IMR-90 (cell line): ENCODE results near the gene RAB11FIP3. TPM values are rescaled to one million over a fixed set of nuclear protein-coding genes. Genes with fewer than 3 reads are reported as not detected.

Source experiments
- ATAC-seq: fragments of 200-7000 bp; cut with Tn5 transposase; 2 replicates; pipeline ENCODE4 v1.9.1; 2020; ENCODE audit warnings: low read depth, mild to moderate bottlenecking, moderate library complexity
- BruUV-seq: library from RNA; stranded (reverse); fragments of 400-500 nt; replicated peaks from 2 replicates; lab custom pipeline; 2021; lab: Mats Ljungman, UMichigan
- CTCF ChIA-PET: fragments of 300-600 bp; formaldehyde crosslinking; extraction: SDS; loops from one replicate; lab custom pipeline; 2021; ENCODE audit warnings: antibody characterized with exemption; lab: Yijun Ruan, JAX
- POLR2A ChIA-PET: fragments of 300-600 bp; sonication (Branson Sonifier 250); formaldehyde crosslinking; loops from one replicate; lab custom pipeline; 2022; ENCODE audit warnings: antibody characterized with exemption; ENCODE audit not compliant: unreplicated experiment; lab: Charles Lee
- DNase-seq: peaks from one replicate; pipeline ENCODE4 v3.0.0; 2013
- H2AFZ ChIP-seq: replicated peaks from 2 replicates; pipeline ENCODE3; 2013; ENCODE audit warnings: low read length, mild to moderate bottlenecking; ENCODE audit not compliant: poor library complexity
- H2AK5ac ChIP-seq: 2 replicates; pipeline ENCODE4 v1.6.1; 2013; ENCODE audit warnings: low read depth, low read length, inconsistent platforms
- H2AK9ac ChIP-seq: replicated peaks from 2 replicates; pipeline ENCODE3; 2013; ENCODE audit warnings: mild to moderate bottlenecking, low read depth, low read length, moderate library complexity; ENCODE audit not compliant: poor library complexity
- H2BK120ac ChIP-seq: 2 replicates; pipeline ENCODE4 v1.6.1; 2013; ENCODE audit warnings: low read depth, low read length, inconsistent platforms
- H2BK15ac ChIP-seq: 3 replicates; pipeline ENCODE4 v1.6.1; 2013; ENCODE audit warnings: low read depth, low read length, inconsistent platforms
- H2BK20ac ChIP-seq: 2 replicates; pipeline ENCODE4 v1.6.1; 2013; ENCODE audit warnings: low read depth, mild to moderate bottlenecking, inconsistent platforms, low read length, moderate library complexity
- H2BK5ac ChIP-seq: 2 replicates; pipeline ENCODE4 v1.6.1; 2013; ENCODE audit warnings: mild to moderate bottlenecking, low read depth, low read length, inconsistent platforms; ENCODE audit not compliant: poor library complexity, severe bottlenecking
- H3K14ac ChIP-seq: replicated peaks from 2 replicates; pipeline ENCODE4 v1.6.1; 2013; ENCODE audit warnings: low read depth, low read length, inconsistent platforms
- H3K18ac ChIP-seq: 2 replicates; pipeline ENCODE4 v1.6.1; 2013; ENCODE audit warnings: low read depth, low read length, control low read depth
- H3K23ac ChIP-seq: 2 replicates; pipeline ENCODE4 v1.6.1; 2013; ENCODE audit warnings: low read depth, low read length, inconsistent platforms
- H3K27ac ChIP-seq: 2 replicates; pipeline ENCODE4 v1.5.1; 2013; ENCODE audit warnings: mild to moderate bottlenecking, control low read depth, low read length; ENCODE audit not compliant: insufficient read depth
- H3K27me3 ChIP-seq: 2 replicates; pipeline ENCODE4 v1.6.1; 2013; ENCODE audit warnings: low read length; ENCODE audit not compliant: control insufficient read depth, insufficient read depth
- H3K36me3 ChIP-seq: 2 replicates; pipeline ENCODE4 v1.6.1; 2013; ENCODE audit warnings: low read length, mixed read lengths; ENCODE audit not compliant: control insufficient read depth, insufficient read depth
- H3K4ac ChIP-seq: 2 replicates; pipeline ENCODE4 v1.6.1; 2013; ENCODE audit warnings: low read depth, low read length, inconsistent platforms
- H3K4me1 ChIP-seq: 2 replicates; pipeline ENCODE4 v1.6.1; 2013; ENCODE audit warnings: low read length, mixed read lengths; ENCODE audit not compliant: control insufficient read depth, insufficient read depth
- H3K4me2 ChIP-seq: 2 replicates; pipeline ENCODE4 v1.6.1; 2013; ENCODE audit warnings: low read depth, mild to moderate bottlenecking, control low read depth, low read length, moderate library complexity
- H3K4me3 ChIP-seq: 2 replicates; pipeline ENCODE4 v1.5.1; 2013; ENCODE audit warnings: low read depth, mild to moderate bottlenecking, control low read depth, low read length, moderate library complexity; ENCODE audit not compliant: insufficient read depth
- H3K56ac ChIP-seq: 2 replicates; pipeline ENCODE4 v1.6.1; 2013; ENCODE audit warnings: low read length, inconsistent platforms; ENCODE audit not compliant: insufficient read depth; ENCODE audit errors: extremely low read depth
- H3K79me1 ChIP-seq, 2 experiments: 2 replicates each; pipeline ENCODE4 v1.6.1; 2013; ENCODE audit warnings: low read length in 2 of 2, inconsistent platforms in 1 of 2, low read depth in 1 of 2
- H3K9ac ChIP-seq: 2 replicates; pipeline ENCODE4 v1.6.1; 2013; ENCODE audit warnings: low read depth, low read length, control low read depth
- H3K9me1 ChIP-seq: 2 replicates; pipeline ENCODE4 v1.6.1; 2013; ENCODE audit warnings: low read length, inconsistent platforms; ENCODE audit not compliant: insufficient read depth
- H3K9me3 ChIP-seq: 2 replicates; pipeline ENCODE4 v1.6.1; 2013; ENCODE audit warnings: low read length; ENCODE audit not compliant: control insufficient read depth, insufficient read depth
- H4K20me1 ChIP-seq: 2 replicates; pipeline ENCODE4 v1.6.1; 2013; ENCODE audit warnings: low read length, inconsistent platforms; ENCODE audit not compliant: insufficient read depth
- H4K5ac ChIP-seq: 2 replicates; pipeline ENCODE4 v1.6.1; 2013; ENCODE audit warnings: mild to moderate bottlenecking, low read depth, low read length, control low read depth
- H4K8ac ChIP-seq, 2 experiments: 2 replicates each; pipeline ENCODE4 v1.6.1; 2013; ENCODE audit warnings: low read depth in 2 of 2, low read length in 2 of 2, control low read depth in 1 of 2, inconsistent platforms in 1 of 2
- H4K91ac ChIP-seq: 2 replicates; pipeline ENCODE4 v1.6.1; 2013; ENCODE audit warnings: low read depth, low read length, inconsistent platforms; ENCODE audit not compliant: insufficient read depth
- CTCF ChIP-seq: conservative IDR thresholded peaks from 2 replicates; pipeline ENCODE4 v1.5.1; 2012; ENCODE audit warnings: mild to moderate bottlenecking, low read depth, low read length, improper control_type of control experiment
- WGBS, 2 experiments: methylation state at CpG; one replicate each; pipeline versions ENCODE4 v1.1.5 to v1.1.7; 2013; ENCODE audit warnings: missing lambda C conversion rate in 2 of 2; ENCODE audit not compliant: insufficient read length in 1 of 2; ENCODE audit errors: extremely low coverage in 2 of 2; 5-methylcytosine and 5-hydroxymethylcytosine counted together
- dilution Hi-C: fragments of 300-500 bp; cut with HindIII; formaldehyde crosslinking; loops from one replicate; pipeline ENCODE4 v1.14.3; 2018; ENCODE audit warnings: low sequenced_read_pairs; ENCODE audit not compliant: unreplicated experiment
- in situ Hi-C: fragments of 300-500 bp; cut with MboI; formaldehyde crosslinking; loops from 3 replicates; pipeline ENCODE4 v1.14.3; 2019; ENCODE audit warnings: low sequenced_read_pairs, inconsistent platforms, mixed read lengths
- intact Hi-C: fragments of 100-400 bp; cut with micrococcal nuclease; formaldehyde crosslinking; loops from 2 replicates; pipeline ENCODE4 v1.10.0; 2022
- polyA plus RNA-seq, 3 experiments: library from polyadenylated mRNA; depleted of rRNA; stranded (reverse); fragments of >200 nt; gene quantifications; 2 replicates each; pipeline ENCODE4 v1.2.3, GENCODE V29; 2012; ENCODE audit warnings: low replicate concordance in 1 of 3
- total RNA-seq: library from RNA; depleted of rRNA; stranded (reverse); fragments of >200 nt; gene quantifications from 2 replicates; pipeline ENCODE4 v1.2.3, GENCODE V29; 2012
- TF ChIP-seq, protein P1 (sequence below): fragments of 150-350 bp; IDR thresholded peaks from 2 replicates; pipeline ENCODE4 v1.6.1; 2017; ENCODE audit warnings: mild to moderate bottlenecking, antibody characterized with exemption, low read length, low read depth

RAB11FIP3 gene
- total and polyA plus RNA-seq, 2 of the 4 experiments (the other 2 are of a cell fraction), result 7.5 to 22.5 TPM

DNA sequence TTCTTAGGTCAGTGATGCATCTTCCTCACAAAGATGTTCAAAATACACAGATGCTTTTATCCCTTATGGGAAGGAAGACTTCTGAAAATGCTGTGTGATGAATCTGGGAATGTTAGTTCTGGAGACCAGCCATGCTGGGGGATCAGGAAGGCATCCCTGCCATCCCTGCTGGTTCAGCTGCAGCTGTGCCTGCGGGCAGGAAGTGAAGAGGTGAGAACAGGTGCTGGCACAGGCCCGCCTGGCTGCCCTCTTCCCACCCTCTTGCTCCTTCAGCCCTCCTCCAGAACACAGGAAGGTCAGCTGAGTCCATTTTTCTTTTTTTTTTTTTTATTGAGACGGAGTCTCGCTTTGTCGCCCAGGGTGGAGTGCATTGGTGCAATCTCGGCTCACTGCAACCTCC is 15.2 kb downstream of the RAB11FIP3 start:
- Histone ChIP-seq H3K23ac (no peak overlapping the region), H4K91ac (no peak overlapping the region), H2BK20ac (no peak overlapping the region), H3K4me3 (no peak overlapping the region), H3K79me1 (peaks cover 28 to 79% of the 10 kb centered on the region in 2 experiments), H3K27me3 (no peaks in the 10 kb centered on the region), H3K18ac (no peak overlapping the region), H2BK15ac (no peak overlapping the region), H3K9me1 (peaks cover 20% of the 10 kb centered on the region), H4K20me1 (peaks cover 59% of the 10 kb centered on the region), H3K56ac (no peak overlapping the region), H3K27ac (no peak overlapping the region), H2AK9ac (no peak overlapping the region), H2BK5ac (no peak overlapping the region), H3K4me1 (peaks cover 4% of the 10 kb centered on the region; the same call in 1 of the 2 replicates), H3K4me2 (no peak overlapping the region), H3K9ac (no peak overlapping the region), H3K9me3 (no peaks in the 10 kb centered on the region), H2AFZ (no peak overlapping the region), H3K4ac (no peak overlapping the region), H3K14ac (no peak overlapping the region), H2AK5ac (no peak overlapping the region), H3K36me3 (0 out of 2 replicates have a peak, but pooled peaks cover 3% of the 10 kb centered on the region), H4K5ac (no peak overlapping the region), H4K8ac (no peak overlapping the region), H2BK120ac (no peak overlapping the region)
- whole genome bisulfite sequencing, 2 experiments, result 90% methylated on average over 2 of the region's 6 CpGs; no CpG with 5 or more reads in 1 of the 2 experiments
- POLR2A ChIA-PET, result no interaction called here
- ATAC-seq (no peak), DNase-seq (no peak)
- CTCF ChIA-PET, result no interaction called here
- in situ Hi-C loops (no loop called here), dilution Hi-C loops (no loop called here), intact Hi-C loops (no loop called here)
- no TSS peak for BruUV-seq
- TF ChIP-seq, protein P1, sequence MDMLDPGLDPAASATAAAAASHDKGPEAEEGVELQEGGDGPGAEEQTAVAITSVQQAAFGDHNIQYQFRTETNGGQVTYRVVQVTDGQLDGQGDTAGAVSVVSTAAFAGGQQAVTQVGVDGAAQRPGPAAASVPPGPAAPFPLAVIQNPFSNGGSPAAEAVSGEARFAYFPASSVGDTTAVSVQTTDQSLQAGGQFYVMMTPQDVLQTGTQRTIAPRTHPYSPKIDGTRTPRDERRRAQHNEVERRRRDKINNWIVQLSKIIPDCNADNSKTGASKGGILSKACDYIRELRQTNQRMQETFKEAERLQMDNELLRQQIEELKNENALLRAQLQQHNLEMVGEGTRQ, result no peak
- no peak for TF ChIP-seq CTCF
